ENCODE data around the gene RAB17. TPM values are rescaled to one million over a fixed set of nuclear protein-coding genes. Genes with fewer than 3 reads are reported as not detected.
A peak's percentile ranks its signal among the peaks of the same experiment; 100 is the strongest.

RAB17 gene
- total RNA-seq, 5 donors from 2014 or later (not counting 1 experiment from before 2014, with no cell fraction given) = 0.32 to 0.73 (median 0.62) TPM; not detected in 2

DNA sequence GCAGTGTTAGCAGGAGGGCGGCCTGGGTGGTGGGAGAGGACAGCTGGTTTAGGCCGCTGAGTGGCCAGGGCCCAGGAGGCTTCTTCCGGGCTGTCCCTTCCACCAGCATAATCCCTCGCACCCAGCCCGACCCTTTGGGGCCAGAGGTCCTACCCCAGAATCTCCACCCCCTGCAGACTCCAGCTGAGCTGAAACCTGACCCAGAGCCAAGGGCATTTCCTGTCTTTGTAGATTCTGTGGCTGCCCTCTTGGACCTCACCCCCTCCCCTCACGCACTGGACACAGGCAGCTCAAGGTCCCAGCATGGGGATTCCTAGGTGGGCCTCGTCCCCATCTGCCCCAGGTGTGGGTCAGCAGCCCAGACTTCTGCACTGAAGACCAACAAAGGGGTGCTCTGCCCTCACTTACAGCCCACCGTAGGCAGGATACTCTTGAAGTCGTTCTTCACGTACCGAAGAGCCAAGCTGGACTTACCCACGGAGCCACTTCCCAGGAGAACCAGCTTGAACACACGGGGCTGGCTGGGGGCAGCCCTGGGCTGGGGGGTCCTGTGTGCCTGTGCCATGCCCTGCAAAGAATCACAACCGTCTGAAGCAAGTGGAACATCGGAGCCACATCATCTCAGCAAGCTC is 4.8 kb downstream of the RAB17 start:
- Mint-ChIP-seq H3K27ac (no peak overlapping the region), H3K4me3 (no peak overlapping the region), H3K4me1 (peaks cover 0 to 5% (median 3%) of the 10 kb centered on the region in 3 donors), H3K27me3 (no peaks in the 10 kb centered on the region), H3K36me3 (no peaks in the 10 kb centered on the region), H3K9me3 (no peaks in the 10 kb centered on the region)
- no peak for ATAC-seq (replicated peaks in 1 of 4)
- Histone ChIP-seq H3K4me1 (ENCODE audit: control insufficient read depth in 1 of 2, extremely low read depth in 1 of 2, insufficient read depth in 2 of 2, low read length in 2 of 2) (peaks cover 0 to 8% of the 10 kb centered on the region in 2 experiments), H3K36me3 (ENCODE audit: control insufficient read depth in 2 of 2, extremely low read depth in 1 of 2, insufficient read depth in 1 of 2, low read length in 1 of 2) (peaks cover 0 to 3% of the 10 kb centered on the region in 2 donors), H3K4me3 (ENCODE audit: control insufficient read depth in 1 of 2, extremely low read depth in 1 of 2, low read length in 1 of 2) (no peak overlapping the region), H3K9me3 (no peaks in the 10 kb centered on the region), H3K27ac (ENCODE audit: low read length) (no peak overlapping the region), H3K27me3 (replicated peaks in 1 of 2; ENCODE audit: control insufficient read depth in 2 of 2, extremely low read depth in 1 of 2, insufficient read depth in 2 of 2, low read length in 1 of 2) (peaks cover 0 to 8% of the 10 kb centered on the region in 2 experiments)
- ChIA-PET CTCF (interaction anchor here in 1 of 2 donors (1.2 kb wide), 1 partner anchor 11 kb away, joined by 3 read pairs; no protein-coding TSS in a partner anchor), POLR2A (interaction anchor here in 1 of 2 donors (1.1 kb wide), 1 partner anchor 54 kb away, joined by 3 read pairs; no protein-coding TSS in a partner anchor)
- no peak for DNase-seq
- 80% methylated on average over 12 of the region's 15 CpGs for WGBS (ENCODE audit: insufficient coverage)

GRCh38 chr2:237583385-237584295 is 6.9 kb downstream of the RAB17 start:
- Mint-ChIP-seq H3K36me3 (no peaks in the 10 kb centered on the region), H3K9me3 (no peaks in the 10 kb centered on the region), H3K4me3 (no peak overlapping the region), H3K27me3 (peaks cover 0 to 1% of the 10 kb centered on the region in 2 donors), H3K4me1 (peaks cover 0 to 3% (median 3%) of the 10 kb centered on the region in 3 donors), H3K27ac (no peak overlapping the region)
- H3K27ac ChIP-seq (ENCODE audit: low read length) = no peak overlapping the region
- no peak for DNase-seq
- no peak for ATAC-seq (replicated peaks in 1 of 4)
- no peak overlapping the region for H3K4me3 ChIP-seq (ENCODE audit: control insufficient read depth in 1 of 2, extremely low read depth in 1 of 2, low read length in 1 of 2)
- CTCF ChIA-PET = no interaction called here
- POLR2A ChIA-PET = interaction anchor here in 1 of 2 donors (0.7 kb wide), 1 partner anchor 94 kb away, joined by 3 read pairs; no protein-coding TSS in a partner anchor
- H3K4me1 ChIP-seq (ENCODE audit: control insufficient read depth in 1 of 2, extremely low read depth in 1 of 2, insufficient read depth in 2 of 2, low read length in 2 of 2) = peaks cover 0 to 8% of the 10 kb centered on the region in 2 experiments
- 100% methylated on average over 1 of the region's 19 CpGs for WGBS (ENCODE audit: insufficient coverage)
- no peaks in the 10 kb centered on the region for H3K9me3 ChIP-seq
- peaks cover 0 to 3% of the 10 kb centered on the region in 2 donors for H3K36me3 ChIP-seq (ENCODE audit: control insufficient read depth in 2 of 2, extremely low read depth in 1 of 2, insufficient read depth in 1 of 2, low read length in 1 of 2)
- H3K27me3 ChIP-seq (replicated peaks in 1 of 2; ENCODE audit: control insufficient read depth in 2 of 2, extremely low read depth in 1 of 2, insufficient read depth in 2 of 2, low read length in 1 of 2) = peaks cover 0 to 8% of the 10 kb centered on the region in 2 experiments

- POLR2A ChIA-PET = interaction anchor here in 1 of 2 donors (0.6 kb wide), 2 partner anchors 63 to 481 kb away, joined by 3 to 6 read pairs; no protein-coding TSS in a partner anchor
- H3K27ac ChIP-seq (ENCODE audit: low read length) = no peak overlapping the region
- peaks cover 0 to 8% of the 10 kb centered on the region in 2 experiments for H3K4me1 ChIP-seq (ENCODE audit: control insufficient read depth in 1 of 2, extremely low read depth in 1 of 2, insufficient read depth in 2 of 2, low read length in 2 of 2)
- peak; percentile 48 to 94 (median 67) for ATAC-seq (replicated peaks in 1 of 4)
- H3K4me3 ChIP-seq (ENCODE audit: control insufficient read depth in 1 of 2, extremely low read depth in 1 of 2, low read length in 1 of 2) = no peak overlapping the region
- CTCF ChIA-PET = interaction anchor here (0.6 to 1.4 kb wide), 10 partner anchors 10 to 979 kb away, joined by 3 to 10 read pairs (median 3); no protein-coding TSS in a partner anchor
- 69% methylated on average over 20 of the region's 25 CpGs for WGBS (ENCODE audit: insufficient coverage)
- H3K27me3 ChIP-seq (replicated peaks in 1 of 2; ENCODE audit: control insufficient read depth in 2 of 2, extremely low read depth in 1 of 2, insufficient read depth in 2 of 2, low read length in 1 of 2) = peaks cover 0 to 14% of the 10 kb centered on the region in 2 experiments
- no peaks in the 10 kb centered on the region for H3K36me3 ChIP-seq (ENCODE audit: control insufficient read depth in 2 of 2, extremely low read depth in 1 of 2, insufficient read depth in 1 of 2, low read length in 1 of 2)
- H3K4me3 Mint-ChIP-seq = no peak overlapping the region
- H3K36me3 Mint-ChIP-seq = no peaks in the 10 kb centered on the region
- H3K9me3 Mint-ChIP-seq = no peaks in the 10 kb centered on the region
- H3K27me3 Mint-ChIP-seq = peaks cover 0 to 3% of the 10 kb centered on the region in 2 donors
- no peaks in the 10 kb centered on the region for H3K9me3 ChIP-seq
- DNase-seq = peak in 30 of 35 experiments; percentile 6 to 69 (median 39)
- H3K27ac Mint-ChIP-seq = no peak overlapping the region
- H3K4me1 Mint-ChIP-seq = peaks cover 0 to 3% (median 3%) of the 10 kb centered on the region in 3 donors
Observed at GRCh38 chr2:237581751-237582746, 8.5 kb downstream of the RAB17 start.

DNA sequence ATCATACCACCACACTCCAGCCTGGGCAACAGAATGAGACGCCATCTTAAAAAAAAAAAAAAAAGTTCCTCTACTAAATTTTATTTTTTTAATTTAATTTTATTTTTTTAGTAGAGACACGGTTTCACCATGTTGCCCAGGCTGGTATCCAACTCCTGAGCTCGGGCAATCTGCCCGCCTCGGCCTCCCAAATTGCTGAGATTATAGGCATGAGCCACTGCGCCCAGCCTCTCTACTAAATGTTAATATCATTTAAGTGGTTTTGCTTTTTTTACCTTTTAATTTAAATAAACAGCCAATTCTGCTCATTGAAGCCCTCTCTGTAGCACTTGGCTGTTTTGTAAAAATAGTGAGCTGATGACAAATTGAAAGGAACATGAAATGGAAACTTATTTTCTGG is 9.2 kb downstream of the RAB17 start:
- Histone ChIP-seq H3K4me3 (ENCODE audit: control insufficient read depth in 1 of 2, extremely low read depth in 1 of 2, low read length in 1 of 2) (no peak overlapping the region), H3K27me3 (replicated peaks in 1 of 2; ENCODE audit: control insufficient read depth in 2 of 2, extremely low read depth in 1 of 2, insufficient read depth in 2 of 2, low read length in 1 of 2) (peaks cover 0 to 14% of the 10 kb centered on the region in 2 experiments), H3K36me3 (ENCODE audit: control insufficient read depth in 2 of 2, extremely low read depth in 1 of 2, insufficient read depth in 1 of 2, low read length in 1 of 2) (no peaks in the 10 kb centered on the region), H3K9me3 (no peaks in the 10 kb centered on the region), H3K27ac (ENCODE audit: low read length) (no peak overlapping the region), H3K4me1 (ENCODE audit: control insufficient read depth in 1 of 2, extremely low read depth in 1 of 2, insufficient read depth in 2 of 2, low read length in 2 of 2) (peaks cover 0 to 8% of the 10 kb centered on the region in 2 experiments)
- no peaks in the 10 kb centered on the region for H3K9me3 Mint-ChIP-seq
- H3K4me3 Mint-ChIP-seq = no peak overlapping the region
- no CpG with 5 or more reads among the region's 6 CpGs for WGBS (ENCODE audit: insufficient coverage)
- ATAC-seq (replicated peaks in 1 of 4) (no peak), DNase-seq (no peak)
- no peaks in the 10 kb centered on the region for H3K36me3 Mint-ChIP-seq
- ChIA-PET POLR2A (interaction anchor here in 1 of 2 donors (0.6 kb wide), 2 partner anchors 427 to 481 kb away, joined by 3 read pairs; no protein-coding TSS in a partner anchor), CTCF (interaction anchor here (0.6 to 1.4 kb wide), 11 partner anchors 9 to 516 kb away, joined by 3 to 10 read pairs (median 3); no protein-coding TSS in a partner anchor)
- no peak overlapping the region for H3K27ac Mint-ChIP-seq
- peaks cover 0 to 3% (median 3%) of the 10 kb centered on the region in 3 donors for H3K4me1 Mint-ChIP-seq
- peaks cover 0 to 6% of the 10 kb centered on the region in 2 donors for H3K27me3 Mint-ChIP-seq

- H3K4me1 ChIP-seq (ENCODE audit: control insufficient read depth in 1 of 2, extremely low read depth in 1 of 2, insufficient read depth in 2 of 2, low read length in 2 of 2) = peaks cover 0 to 8% of the 10 kb centered on the region in 2 experiments
- H3K4me3 ChIP-seq (ENCODE audit: control insufficient read depth in 1 of 2, extremely low read depth in 1 of 2, low read length in 1 of 2) = no peak overlapping the region
- no peaks in the 10 kb centered on the region for H3K36me3 ChIP-seq (ENCODE audit: control insufficient read depth in 2 of 2, extremely low read depth in 1 of 2, insufficient read depth in 1 of 2, low read length in 1 of 2)
- H3K4me3 Mint-ChIP-seq = no peak overlapping the region
- H3K36me3 Mint-ChIP-seq = no peaks in the 10 kb centered on the region
- DNase-seq (no peak), ATAC-seq (replicated peaks in 1 of 4) (no peak)
- CTCF ChIA-PET = no interaction called here
- H3K27me3 Mint-ChIP-seq = peaks cover 0 to 7% of the 10 kb centered on the region in 2 donors
- H3K4me1 Mint-ChIP-seq = peaks cover 0 to 3% (median 3%) of the 10 kb centered on the region in 3 donors
- H3K9me3 ChIP-seq = no peaks in the 10 kb centered on the region
- WGBS (ENCODE audit: insufficient coverage) = 84% methylated on average over 23 of the region's 26 CpGs
- H3K27ac ChIP-seq (ENCODE audit: low read length) = no peak overlapping the region
- POLR2A ChIA-PET = no interaction called here
- no peaks in the 10 kb centered on the region for H3K9me3 Mint-ChIP-seq
- peaks cover 0 to 10% of the 10 kb centered on the region in 2 experiments for H3K27me3 ChIP-seq (replicated peaks in 1 of 2; ENCODE audit: control insufficient read depth in 2 of 2, extremely low read depth in 1 of 2, insufficient read depth in 2 of 2, low read length in 1 of 2)
- no peak overlapping the region for H3K27ac Mint-ChIP-seq
Observed at GRCh38 chr2:237577956-237578870, 12.3 kb downstream of the RAB17 start.

Data from T-cell (primary cell).